Stimulated activated CD8-positive, alpha-beta memory T cell treated with anti-CD3 and anti-CD28 coated beads, Interleukin-4, amount 100 ng/mL, for 48 hours (primary cell): ENCODE measurements around the gene ACBD6.
"Not testable (repeated sequence)": the region's sequence is repeated elsewhere in the genome, so short reads cannot be mapped to it uniquely, and the experiment has no call there.

Source experiments
- DNase-seq: peaks from one replicate; pipeline ENCODE4 v3.0.0-alpha.2; 2020

ACBD6 gene

GRCh38 chr1:180488661-180489060 lies 13.7 kb downstream of the ACBD6 start:
- no peak for DNase-seq

- no peak for DNase-seq
These were observed 16.3 kb downstream of the ACBD6 start for GRCh38 chr1:180486092-180486491.

DNA sequence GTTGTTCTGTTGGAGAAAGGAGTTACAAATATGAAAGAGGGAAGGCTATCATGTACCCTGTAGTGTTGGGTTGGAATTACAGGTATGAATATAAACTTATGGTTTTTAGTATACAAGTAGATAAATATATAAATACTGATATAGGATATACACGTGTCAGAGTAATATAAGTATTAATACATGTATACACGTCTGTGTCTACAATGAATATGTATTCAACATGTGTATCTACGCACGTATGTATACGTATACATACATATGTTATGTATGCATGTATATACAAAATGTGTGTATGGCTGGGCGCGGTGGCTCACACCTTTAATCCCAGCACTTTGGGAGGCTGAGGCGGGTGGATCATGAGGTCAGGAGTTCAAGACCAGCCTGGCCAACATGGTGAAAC lies 17.9 kb downstream of the ACBD6 start:
- DNase-seq, result no peak

DNA sequence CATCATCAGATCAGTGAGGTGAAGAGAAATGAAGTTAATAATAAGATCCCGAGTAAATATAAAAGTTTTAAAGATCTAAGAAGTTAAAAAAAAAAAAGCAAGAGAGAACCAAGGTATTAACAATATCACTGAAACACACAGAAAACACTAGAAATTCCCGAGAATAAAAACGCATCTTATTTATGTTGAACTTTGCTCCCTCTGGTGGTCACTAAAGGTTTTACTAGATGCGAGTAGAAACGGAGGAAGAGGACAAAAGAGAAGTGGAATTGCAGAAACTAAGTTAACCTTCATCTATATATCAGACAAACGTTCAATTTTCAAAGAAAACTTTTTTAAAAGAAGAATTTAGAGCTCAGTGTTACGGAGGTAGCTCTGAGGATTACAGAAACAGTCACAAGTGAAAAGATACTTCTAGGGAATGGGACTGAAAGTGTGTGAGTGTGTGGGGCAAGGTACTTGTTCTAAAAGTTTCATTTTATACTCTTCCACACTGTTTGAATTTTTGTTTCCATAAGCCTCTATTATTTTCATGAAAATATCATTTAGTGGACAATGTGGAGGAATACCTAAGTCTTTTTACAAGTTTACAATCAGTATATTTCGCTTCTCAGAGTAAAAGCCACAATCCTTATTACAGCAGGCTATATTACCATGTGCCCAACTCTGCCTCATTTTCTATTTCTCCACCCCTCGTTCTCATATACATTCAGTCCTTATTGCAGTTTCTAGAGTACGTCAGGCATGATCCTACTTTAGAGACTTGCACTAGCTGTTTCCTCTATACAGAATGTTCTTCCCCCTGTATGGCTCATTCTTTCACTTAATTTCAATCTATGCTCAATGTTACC lies 19.7 kb downstream of the ACBD6 start:
- DNase-seq, result no peak

- no peak for DNase-seq
These were observed 32.3 kb downstream of the ACBD6 start for GRCh38 chr1:180470031-180470430.

GRCh38 chr1:180468311-180468710 lies 34.1 kb downstream of the ACBD6 start:
- no peak for DNase-seq

DNA sequence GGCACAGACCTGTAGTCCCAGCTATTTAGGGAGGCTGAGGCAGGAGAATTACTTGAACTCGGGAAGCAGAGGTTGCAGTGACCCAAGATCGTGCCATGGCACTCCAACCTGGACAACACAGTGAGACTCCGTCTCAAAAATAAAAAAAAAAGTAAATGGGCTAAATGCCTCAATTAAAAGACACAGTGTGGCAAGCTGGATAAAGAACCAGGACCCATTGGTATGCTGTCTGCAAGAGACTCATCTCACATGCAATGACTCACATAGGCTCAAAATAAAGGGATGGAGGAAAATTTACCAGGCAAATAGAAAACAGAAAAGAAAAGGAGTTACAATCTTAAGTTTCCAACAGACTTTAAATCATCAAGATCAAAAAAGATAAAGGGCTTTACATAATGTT lies 40.3 kb downstream of the ACBD6 start:
- DNase-seq, result no peak

DNA sequence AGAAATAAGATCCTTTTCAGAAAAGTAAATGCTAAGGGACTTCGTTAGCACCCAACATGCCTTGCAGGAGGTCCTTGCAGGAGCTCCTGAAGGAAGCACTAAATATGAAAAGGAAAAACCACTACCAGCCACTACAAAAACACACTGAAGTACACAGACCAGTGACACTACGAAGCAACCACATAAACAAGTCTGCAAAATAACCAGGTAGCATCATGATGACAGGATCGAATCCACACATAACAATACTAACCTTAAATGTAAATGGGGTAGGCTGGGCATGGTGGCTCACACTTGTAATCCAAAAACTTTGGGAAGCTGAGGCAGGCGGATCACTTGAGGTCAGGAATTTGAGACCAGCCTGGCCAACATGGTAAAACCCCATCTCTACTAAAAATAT lies 40.7 kb downstream of the ACBD6 start:
- DNase-seq, result not testable (repeated sequence)

DNA sequence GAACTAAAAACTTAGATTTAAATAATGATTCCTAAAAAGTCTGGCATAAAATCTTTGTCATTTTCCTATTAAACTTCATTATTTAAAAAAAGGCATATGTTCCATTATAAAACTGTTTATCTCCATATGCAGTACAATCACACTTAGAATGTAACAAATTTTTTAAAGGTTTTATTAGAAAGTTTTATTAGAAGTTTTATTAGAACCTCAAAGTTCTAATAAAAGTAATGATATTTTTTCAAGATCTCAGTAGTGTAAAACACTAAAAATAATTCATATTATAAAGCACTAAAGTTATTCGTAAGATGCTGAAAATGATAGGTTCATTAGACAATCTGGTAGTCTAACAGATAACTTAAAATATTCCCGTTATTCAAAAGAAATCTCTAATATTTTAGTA lies 43.6 kb downstream of the ACBD6 start:
- DNase-seq, result no peak

- DNase-seq, result no peak
These were observed 46.2 kb downstream of the ACBD6 start for GRCh38 chr1:180456191-180456590.

GRCh38 chr1:180451504-180451903 lies 50.9 kb downstream of the ACBD6 start:
- no peak for DNase-seq

GRCh38 chr1:180444522-180444921 lies 57.9 kb downstream of the ACBD6 start:
- DNase-seq, result no peak

DNA sequence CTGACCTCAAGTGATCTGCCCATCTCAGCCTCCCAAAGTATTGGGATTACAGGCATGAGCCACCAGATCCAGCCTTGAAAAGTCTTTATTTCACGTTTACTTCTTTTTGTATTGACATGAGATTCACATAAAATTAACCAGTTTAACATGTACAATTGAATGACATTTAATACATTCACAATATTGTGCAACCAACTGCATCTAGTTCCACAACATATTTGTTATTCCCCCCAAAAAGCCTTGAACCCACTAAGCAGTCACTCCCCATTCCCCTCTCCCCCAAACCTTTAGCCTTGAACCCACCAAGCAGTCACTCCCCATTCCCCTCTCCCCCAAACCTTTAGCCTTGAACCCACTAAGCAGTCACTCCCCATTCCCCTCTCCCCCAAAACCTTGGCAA lies 62.0 kb downstream of the ACBD6 start:
- no peak for DNase-seq

GRCh38 chr1:180435566-180435965 lies 66.8 kb downstream of the ACBD6 start:
- DNase-seq, result no peak

- DNase-seq, result no peak
These were observed 68.5 kb downstream of the ACBD6 start for GRCh38 chr1:180433873-180434272.

DNA sequence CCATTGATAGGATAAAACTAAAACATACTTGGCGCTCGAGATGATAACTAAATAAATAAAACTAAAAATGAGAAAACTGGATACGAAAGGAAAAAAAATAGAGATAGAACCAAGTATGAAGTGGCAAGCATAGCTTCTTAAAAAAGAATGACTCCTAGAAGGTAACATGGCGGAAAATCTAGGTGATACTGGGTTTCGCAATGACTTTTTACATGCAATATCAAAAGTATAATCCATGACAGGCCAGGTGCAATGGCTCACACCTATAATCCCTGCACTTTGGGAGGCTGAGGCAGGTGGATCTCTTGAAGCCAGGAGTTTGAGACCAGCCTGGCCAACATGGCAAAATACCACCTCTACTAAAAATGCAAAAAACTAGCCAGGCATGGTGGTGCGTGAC lies 70.7 kb downstream of the ACBD6 start:
- DNase-seq, result no peak

DNA sequence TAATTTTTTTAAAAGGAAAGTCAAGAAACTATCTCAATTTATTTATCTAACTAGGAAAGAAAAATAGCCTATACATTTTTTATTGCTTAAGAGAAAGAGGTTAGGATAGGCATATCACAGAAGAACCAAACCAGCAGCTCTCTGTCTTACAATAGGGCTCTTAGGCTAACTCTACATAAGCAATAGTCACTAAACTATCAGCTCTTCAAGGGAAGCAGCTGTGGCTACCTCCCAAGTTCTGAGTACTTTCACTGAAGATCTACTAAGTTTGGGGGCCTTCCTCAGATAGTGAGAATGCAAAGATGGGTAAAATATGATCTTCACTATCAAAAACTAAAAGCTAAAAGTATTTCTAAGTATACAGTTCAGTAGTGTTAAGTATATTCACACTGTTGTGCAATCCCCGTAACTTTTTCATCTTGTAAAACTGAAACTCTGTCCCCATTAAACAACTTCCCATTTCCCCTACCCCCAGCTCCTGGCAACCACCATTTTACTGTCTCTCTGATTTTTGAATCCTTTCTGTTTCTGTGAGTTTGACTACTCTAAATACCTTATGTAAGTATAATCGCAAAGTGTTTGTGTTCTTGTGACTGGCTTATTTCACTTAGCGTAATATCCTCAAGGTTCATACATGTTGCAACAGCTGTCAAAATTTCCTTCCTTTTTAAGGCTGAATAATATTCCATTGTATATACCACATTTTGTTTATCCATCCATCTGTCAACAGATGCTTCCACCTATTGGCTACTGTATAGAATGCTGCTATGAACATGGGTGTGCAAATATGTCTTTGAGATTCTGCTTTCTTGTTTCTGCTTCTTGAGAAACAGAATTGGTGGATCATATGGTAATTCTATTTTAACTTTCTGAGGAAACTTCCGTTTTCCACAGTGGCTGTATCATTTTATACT lies 73.3 kb downstream of the ACBD6 start:
- no peak for DNase-seq

DNA sequence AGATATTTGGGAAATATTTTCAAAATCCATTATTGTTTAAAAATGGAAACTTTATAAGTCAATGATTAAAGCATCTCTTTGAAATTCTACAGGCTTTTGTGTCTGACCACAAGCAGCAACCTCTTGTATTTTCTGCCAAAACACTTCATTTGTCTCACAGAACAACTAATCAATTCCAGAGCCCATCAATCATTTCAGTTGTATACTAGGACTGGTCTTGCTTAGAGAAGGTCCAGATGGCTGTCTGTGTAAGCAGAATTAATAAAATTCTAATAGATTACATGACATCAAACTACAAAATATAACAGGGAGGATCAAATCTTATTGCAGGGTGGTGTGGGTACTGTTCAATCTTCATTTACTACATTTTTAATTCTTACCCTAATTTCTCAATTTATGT lies 76.4 kb downstream of the ACBD6 start:
- DNase-seq, result no peak

- no peak for DNase-seq
These were observed 77.4 kb downstream of the ACBD6 start for GRCh38 chr1:180424848-180425457.

- DNase-seq, result no peak
These were observed 80.8 kb downstream of the ACBD6 start for GRCh38 chr1:180421614-180422013.

- DNase-seq, result not testable (repeated sequence)
These were observed 81.2 kb downstream of the ACBD6 start for GRCh38 chr1:180421145-180421544.

GRCh38 chr1:180415985-180416633 lies 86.3 kb downstream of the ACBD6 start:
- no peak for DNase-seq

GRCh38 chr1:180415236-180415848 lies 87.0 kb downstream of the ACBD6 start:
- no peak for DNase-seq
